Heart right ventricle (tissue), 16 donors: ENCODE results near the gene KLHL24. TPM values are rescaled to one million over a fixed set of nuclear protein-coding genes. Genes with fewer than 3 reads are reported as not detected.
A peak's percentile ranks its signal among the peaks of the same experiment; 100 is the strongest.

Source experiments
- ATAC-seq, 8 donors: fragments of 200-7000 bp; cut with Tn5 transposase; one replicate each; pipeline ENCODE4 v1.9.1; 2020; ENCODE audit warnings: mild to moderate bottlenecking in 8 of 8, moderate library complexity in 8 of 8, moderate number of reproducible peaks in 1 of 8
- DNase-seq, 2 donors: peaks; one replicate each; pipeline ENCODE4 v3.0.0-alpha.2; 2020
- H3K27ac ChIP-seq, 10 donors: fragments of 200-600 bp; sonication (generic) in 2 of 10; one replicate each; pipeline versions ENCODE4 v1.5.0 to v1.8.0; 2020 to 2022; ENCODE audit warnings: mild to moderate bottlenecking in 3 of 10
- H3K27me3 ChIP-seq, 7 donors: fragments of 200-600 bp; one replicate each; pipeline ENCODE4 v1.8.0; 2021 to 2022; ENCODE audit warnings: mild to moderate bottlenecking in 2 of 7
- H3K36me3 ChIP-seq, 9 donors: fragments of 200-600 bp; sonication (generic) in 1 of 9; one replicate each; pipeline versions ENCODE4 v1.5.0 to v1.8.0; 2020 to 2022; ENCODE audit warnings: mild to moderate bottlenecking in 2 of 9
- H3K4me1 ChIP-seq, 9 donors: fragments of 200-600 bp; sonication (generic) in 1 of 9; one replicate each; pipeline versions ENCODE4 v1.5.0 to v1.8.0; 2020 to 2022; ENCODE audit warnings: mild to moderate bottlenecking in 4 of 9
- H3K4me3 ChIP-seq, 10 donors: fragments of 200-600 bp; sonication (generic) in 2 of 10; one replicate each; pipeline versions ENCODE4 v1.5.0 to v1.8.0; 2020 to 2022; ENCODE audit warnings: mild to moderate bottlenecking in 7 of 10, moderate library complexity in 2 of 10
- H3K9me3 ChIP-seq, 11 donors: fragments of 200-600 bp in 10 of 11; sonication (generic) in 2 of 11; one replicate each; pipeline versions ENCODE4 v1.5.0 to v1.8.0; 2013 to 2022; ENCODE audit warnings: mild to moderate bottlenecking in 2 of 11, control low read depth in 1 of 11, moderate library complexity in 1 of 11
- CTCF ChIP-seq, 9 donors: fragments of 200-600 bp; sonication (generic) in 2 of 9; IDR thresholded peaks; one replicate each; pipeline versions ENCODE4 v1.5.0 to v1.8.0; 2021 to 2022; ENCODE audit warnings: antibody characterized with exemption in 9 of 9, mild to moderate bottlenecking in 5 of 9, moderate library complexity in 1 of 9
- WGBS, 2 donors: extraction: QIAGEN DNeasy Blood & Tissue Kit; methylation state at CpG; one replicate each; pipeline ENCODE4 v1.1.7; 2013; ENCODE audit warnings: inconsistent platforms in 1 of 2; 5-methylcytosine and 5-hydroxymethylcytosine counted together
- intact Hi-C, 10 donors: fragments of 100-400 bp; cut with DNase I; formaldehyde crosslinking; loops; one replicate each; pipeline versions ENCODE4 v1.11.1 to v1.14.2; 2022
- polyA plus RNA-seq, 2 donors: library from polyadenylated mRNA; stranded (reverse); fragments of 200-250 nt; gene quantifications; one replicate each; pipeline ENCODE4 v1.2.3, GENCODE V29; 2013
- total RNA-seq, 10 donors: library from RNA; stranded (reverse); fragmentation: NEBNext Ultra II Directional in 3 of 10; extraction: Animal tissue kit (Norgen Biotek cat#: 25700) in 3 of 10; gene quantifications; one replicate each; pipeline versions ENCODE4 v1.2.1 to v1.2.4, GENCODE V29; 2021 to 2023
- donor health status: Arrhythmogenic right ventricular cardiomyopathy.
- donor health status: ischemic (EF 13 %, LVEDD 7.1; RV severe dilation, severe dysfunction).
- donor health status: healthy with polysubstance abuse.
- donor health status: DM: no; HTN: yes; CAD: no.
- donor health status: DM: no; HTN: no; CAD: no.
- donor health status: ischemic (EF 25% LVEDD 6.9; RV normal size, moderate dysfunction).
- donor health status: ischemic (EF 25% LVEDD 5.7; RV mildly dilated, moderate dysfunction).
- donor health status: healthy.
- donor health status: DM: yes; HTN: yes; CAD: no.
- donor health status: Ischemic cardiomyopathy.
- donor health status: ischemic (EF 35%, LVEDD 5.7; RV mildly dilated, moderate dysfunction).
- donor health status: nonischemic (EF 11% LVEDD 7.7; RV severe dilation, severe dysfunction).
- donor health status: DM: yes; HTN: yes; CAD: no.
- donor health status: PGD.
- donor health status: ischemic (EF 29% LVEDD 5.4; RV normal size, mild dysfunction).
- donor health status: nonischemic (EF 23%, LVEDD 6.1; RV moderate dilation, normal function).

Gene KLHL24
- total and polyA plus RNA-seq, 12 donors, result 7.6 to 305 (median 233) TPM

GRCh38 chr3:183590442-183590841, 45.0 kb upstream of the KLHL24 start:
- no peak for TF ChIP-seq CTCF (IDR thresholded peaks at IDR 0.05)
- H3K27ac ChIP-seq, result no peak overlapping the region
- no peaks in the 10 kb centered on the region for H3K36me3 ChIP-seq
- intact Hi-C loops, result no loop called here
- 98 to 99% methylated on average over 6 of the region's 6 CpGs for WGBS, 2 donors
- no peaks in the 10 kb centered on the region for H3K27me3 ChIP-seq
- no peak overlapping the region for H3K4me3 ChIP-seq
- peaks cover 0 to 28% (median 19%) of the 10 kb centered on the region in 9 donors for H3K4me1 ChIP-seq
- no peak for ATAC-seq
- no peak for DNase-seq
- no peaks in the 10 kb centered on the region for H3K9me3 ChIP-seq

- H3K4me1 ChIP-seq, result peaks cover 0 to 18% (median 6%) of the 10 kb centered on the region in 9 donors
- peak in 1 of 8 donors; percentile 31 for ATAC-seq
- no peak overlapping the region for H3K27ac ChIP-seq
- peak in 8 of 9 donors; percentile 8 to 51 (median 30) for TF ChIP-seq CTCF (IDR thresholded peaks at IDR 0.05)
- intact Hi-C loops, result no loop called here
- no peak overlapping the region for H3K4me3 ChIP-seq
- H3K9me3 ChIP-seq, result peaks cover 0 to 7% (median 0%) of the 10 kb centered on the region in 11 donors
- 60 to 70% methylated on average over 6 of the region's 6 CpGs for WGBS, 2 donors
- H3K27me3 ChIP-seq, result no peaks in the 10 kb centered on the region
- no peaks in the 10 kb centered on the region for H3K36me3 ChIP-seq
- DNase-seq, result no peak
These were observed 43.4 kb upstream of the KLHL24 start for GRCh38 chr3:183591881-183592521.

- no peak for TF ChIP-seq CTCF (IDR thresholded peaks at IDR 0.05)
- DNase-seq (no peak), ATAC-seq (no peak)
- intact Hi-C loops, result no loop called here
- H3K4me3 ChIP-seq, result no peak overlapping the region
- WGBS, 2 donors, result 95 to 96% methylated on average over 7 of the region's 7 CpGs
- no peaks in the 10 kb centered on the region for H3K36me3 ChIP-seq
- H3K4me1 ChIP-seq, result peaks cover 0 to 10% (median 4%) of the 10 kb centered on the region in 9 donors
- H3K27ac ChIP-seq, result no peak overlapping the region
- peaks cover 0 to 15% (median 5%) of the 10 kb centered on the region in 11 donors for H3K9me3 ChIP-seq
- H3K27me3 ChIP-seq, result no peaks in the 10 kb centered on the region
These were observed 42.6 kb upstream of the KLHL24 start for GRCh38 chr3:183592821-183593220.

- no peak for ATAC-seq
- H3K4me3 ChIP-seq, result no peak overlapping the region
- WGBS, 2 donors, result 97 to 98% methylated on average over 2 of the region's 2 CpGs
- H3K27ac ChIP-seq, result no peak overlapping the region
- TF ChIP-seq CTCF (IDR thresholded peaks at IDR 0.05), result no peak
- no peak for DNase-seq
- no peaks in the 10 kb centered on the region for H3K27me3 ChIP-seq
- H3K9me3 ChIP-seq, result peaks cover 0 to 32% (median 8%) of the 10 kb centered on the region in 11 donors
- peaks cover 0 to 5% (median 0%) of the 10 kb centered on the region in 9 donors for H3K36me3 ChIP-seq
- peaks cover 0 to 10% (median 4%) of the 10 kb centered on the region in 9 donors for H3K4me1 ChIP-seq
- intact Hi-C loops, result loop anchor here in 1 of 10 donors (5.0 kb wide), 1 partner anchor 153 kb away; no protein-coding TSS in a partner anchor
These were observed 40.8 kb upstream of the KLHL24 start for GRCh38 chr3:183594636-183595035.
